IMR-90 (cell line): ENCODE data around the gene CDCP1. TPM values are rescaled to one million over a fixed set of nuclear protein-coding genes. Genes with fewer than 3 reads are reported as not detected.

ENCODE experiments used
- ATAC-seq: fragments of 200-7000 bp; cut with Tn5 transposase; 2 replicates; pipeline ENCODE4 v1.9.1; 2020; ENCODE audit warnings: low read depth, mild to moderate bottlenecking, moderate library complexity
- BruUV-seq: library from RNA; stranded (reverse); fragments of 400-500 nt; replicated peaks from 2 replicates; lab custom pipeline; 2021; lab: Mats Ljungman, UMichigan
- CTCF ChIA-PET: fragments of 300-600 bp; formaldehyde crosslinking; extraction: SDS; loops from one replicate; lab custom pipeline; 2021; ENCODE audit warnings: antibody characterized with exemption; lab: Yijun Ruan, JAX
- POLR2A ChIA-PET: fragments of 300-600 bp; sonication (Branson Sonifier 250); formaldehyde crosslinking; loops from one replicate; lab custom pipeline; 2022; ENCODE audit warnings: antibody characterized with exemption; ENCODE audit not compliant: unreplicated experiment; lab: Charles Lee
- DNase-seq: peaks from one replicate; pipeline ENCODE4 v3.0.0; 2013
- H2AFZ ChIP-seq: replicated peaks from 2 replicates; pipeline ENCODE3; 2013; ENCODE audit warnings: low read length, mild to moderate bottlenecking; ENCODE audit not compliant: poor library complexity
- H2AK5ac ChIP-seq: 2 replicates; pipeline ENCODE4 v1.6.1; 2013; ENCODE audit warnings: low read depth, low read length, inconsistent platforms
- H2AK9ac ChIP-seq: replicated peaks from 2 replicates; pipeline ENCODE3; 2013; ENCODE audit warnings: mild to moderate bottlenecking, low read depth, low read length, moderate library complexity; ENCODE audit not compliant: poor library complexity
- H2BK120ac ChIP-seq: 2 replicates; pipeline ENCODE4 v1.6.1; 2013; ENCODE audit warnings: low read depth, low read length, inconsistent platforms
- H2BK15ac ChIP-seq: 3 replicates; pipeline ENCODE4 v1.6.1; 2013; ENCODE audit warnings: low read depth, low read length, inconsistent platforms
- H2BK20ac ChIP-seq: 2 replicates; pipeline ENCODE4 v1.6.1; 2013; ENCODE audit warnings: low read depth, mild to moderate bottlenecking, inconsistent platforms, low read length, moderate library complexity
- H2BK5ac ChIP-seq: 2 replicates; pipeline ENCODE4 v1.6.1; 2013; ENCODE audit warnings: mild to moderate bottlenecking, low read depth, low read length, inconsistent platforms; ENCODE audit not compliant: poor library complexity, severe bottlenecking
- H3K14ac ChIP-seq: replicated peaks from 2 replicates; pipeline ENCODE4 v1.6.1; 2013; ENCODE audit warnings: low read depth, low read length, inconsistent platforms
- H3K18ac ChIP-seq: 2 replicates; pipeline ENCODE4 v1.6.1; 2013; ENCODE audit warnings: low read depth, low read length, control low read depth
- H3K23ac ChIP-seq: 2 replicates; pipeline ENCODE4 v1.6.1; 2013; ENCODE audit warnings: low read depth, low read length, inconsistent platforms
- H3K27ac ChIP-seq: 2 replicates; pipeline ENCODE4 v1.5.1; 2013; ENCODE audit warnings: mild to moderate bottlenecking, control low read depth, low read length; ENCODE audit not compliant: insufficient read depth
- H3K27me3 ChIP-seq: 2 replicates; pipeline ENCODE4 v1.6.1; 2013; ENCODE audit warnings: low read length; ENCODE audit not compliant: control insufficient read depth, insufficient read depth
- H3K36me3 ChIP-seq: 2 replicates; pipeline ENCODE4 v1.6.1; 2013; ENCODE audit warnings: low read length, mixed read lengths; ENCODE audit not compliant: control insufficient read depth, insufficient read depth
- H3K4ac ChIP-seq: 2 replicates; pipeline ENCODE4 v1.6.1; 2013; ENCODE audit warnings: low read depth, low read length, inconsistent platforms
- H3K4me1 ChIP-seq: 2 replicates; pipeline ENCODE4 v1.6.1; 2013; ENCODE audit warnings: low read length, mixed read lengths; ENCODE audit not compliant: control insufficient read depth, insufficient read depth
- H3K4me2 ChIP-seq: 2 replicates; pipeline ENCODE4 v1.6.1; 2013; ENCODE audit warnings: low read depth, mild to moderate bottlenecking, control low read depth, low read length, moderate library complexity
- H3K4me3 ChIP-seq: 2 replicates; pipeline ENCODE4 v1.5.1; 2013; ENCODE audit warnings: low read depth, mild to moderate bottlenecking, control low read depth, low read length, moderate library complexity; ENCODE audit not compliant: insufficient read depth
- H3K56ac ChIP-seq: 2 replicates; pipeline ENCODE4 v1.6.1; 2013; ENCODE audit warnings: low read length, inconsistent platforms; ENCODE audit not compliant: insufficient read depth; ENCODE audit errors: extremely low read depth
- H3K79me1 ChIP-seq, 2 experiments: 2 replicates each; pipeline ENCODE4 v1.6.1; 2013; ENCODE audit warnings: low read length in 2 of 2, inconsistent platforms in 1 of 2, low read depth in 1 of 2
- H3K9ac ChIP-seq: 2 replicates; pipeline ENCODE4 v1.6.1; 2013; ENCODE audit warnings: low read depth, low read length, control low read depth
- H3K9me1 ChIP-seq: 2 replicates; pipeline ENCODE4 v1.6.1; 2013; ENCODE audit warnings: low read length, inconsistent platforms; ENCODE audit not compliant: insufficient read depth
- H3K9me3 ChIP-seq: 2 replicates; pipeline ENCODE4 v1.6.1; 2013; ENCODE audit warnings: low read length; ENCODE audit not compliant: control insufficient read depth, insufficient read depth
- H4K20me1 ChIP-seq: 2 replicates; pipeline ENCODE4 v1.6.1; 2013; ENCODE audit warnings: low read length, inconsistent platforms; ENCODE audit not compliant: insufficient read depth
- H4K5ac ChIP-seq: 2 replicates; pipeline ENCODE4 v1.6.1; 2013; ENCODE audit warnings: mild to moderate bottlenecking, low read depth, low read length, control low read depth
- H4K8ac ChIP-seq, 2 experiments: 2 replicates each; pipeline ENCODE4 v1.6.1; 2013; ENCODE audit warnings: low read depth in 2 of 2, low read length in 2 of 2, control low read depth in 1 of 2, inconsistent platforms in 1 of 2
- H4K91ac ChIP-seq: 2 replicates; pipeline ENCODE4 v1.6.1; 2013; ENCODE audit warnings: low read depth, low read length, inconsistent platforms; ENCODE audit not compliant: insufficient read depth
- BHLHE40 ChIP-seq: fragments of 150-350 bp; IDR thresholded peaks from 2 replicates; pipeline ENCODE4 v1.6.1; 2016; ENCODE audit warnings: mild to moderate bottlenecking, low read depth, low read length
- CEBPB ChIP-seq: IDR thresholded peaks from 2 replicates; pipeline ENCODE4 v1.6.1; 2012; ENCODE audit warnings: low read depth, low read length, improper control_type of control experiment
- MAFK ChIP-seq: IDR thresholded peaks from 2 replicates; pipeline ENCODE4 v1.6.1; 2012; ENCODE audit warnings: low read depth, low read length, improper control_type of control experiment
- MAZ ChIP-seq: IDR thresholded peaks from 2 replicates; pipeline ENCODE4 v1.6.1; 2012; ENCODE audit warnings: low read depth, mild to moderate bottlenecking, low read length, improper control_type of control experiment, moderate library complexity, borderline replicate concordance
- MXI1 ChIP-seq: IDR thresholded peaks from 2 replicates; pipeline ENCODE4 v1.6.1; 2012; ENCODE audit warnings: low read depth, mild to moderate bottlenecking, low read length, moderate library complexity, borderline replicate concordance
- NFE2L2 ChIP-seq: fragments of 150-350 bp; IDR thresholded peaks from 2 replicates; pipeline ENCODE4 v1.6.1; 2016; ENCODE audit warnings: low read depth, mild to moderate bottlenecking, low read length
- RAD21 ChIP-seq: IDR thresholded peaks from 2 replicates; pipeline ENCODE4 v1.6.1; 2012; ENCODE audit warnings: low read length, improper control_type of control experiment
- RCOR1 ChIP-seq: IDR thresholded peaks from 2 replicates; pipeline ENCODE4 v1.6.1; 2012; ENCODE audit warnings: mild to moderate bottlenecking, low read length, improper control_type of control experiment; ENCODE audit not compliant: insufficient replicate concordance
- RFX5 ChIP-seq: IDR thresholded peaks from 2 replicates; pipeline ENCODE4 v1.8.0; 2012; ENCODE audit warnings: low read depth, mild to moderate bottlenecking, low read length, moderate library complexity
- SMC3 ChIP-seq: fragments of 150-350 bp; IDR thresholded peaks from 2 replicates; pipeline ENCODE4 v1.6.1; 2016; ENCODE audit warnings: low read depth, mild to moderate bottlenecking, antibody characterized with exemption, low read length, moderate library complexity
- WGBS, 2 experiments: methylation state at CpG; one replicate each; pipeline versions ENCODE4 v1.1.5 to v1.1.7; 2013; ENCODE audit warnings: missing lambda C conversion rate in 2 of 2; ENCODE audit not compliant: insufficient read length in 1 of 2; ENCODE audit errors: extremely low coverage in 2 of 2; 5-methylcytosine and 5-hydroxymethylcytosine counted together
- dilution Hi-C: fragments of 300-500 bp; cut with HindIII; formaldehyde crosslinking; loops from one replicate; pipeline ENCODE4 v1.14.3; 2018; ENCODE audit warnings: low sequenced_read_pairs; ENCODE audit not compliant: unreplicated experiment
- in situ Hi-C: fragments of 300-500 bp; cut with MboI; formaldehyde crosslinking; loops from 3 replicates; pipeline ENCODE4 v1.14.3; 2019; ENCODE audit warnings: low sequenced_read_pairs, inconsistent platforms, mixed read lengths
- intact Hi-C: fragments of 100-400 bp; cut with micrococcal nuclease; formaldehyde crosslinking; loops from 2 replicates; pipeline ENCODE4 v1.10.0; 2022
- polyA plus RNA-seq, 3 experiments: library from polyadenylated mRNA; depleted of rRNA; stranded (reverse); fragments of >200 nt; gene quantifications; 2 replicates each; pipeline ENCODE4 v1.2.3, GENCODE V29; 2012; ENCODE audit warnings: low replicate concordance in 1 of 3
- total RNA-seq: library from RNA; depleted of rRNA; stranded (reverse); fragments of >200 nt; gene quantifications from 2 replicates; pipeline ENCODE4 v1.2.3, GENCODE V29; 2012
- TF ChIP-seq, protein P1 (sequence below): fragments of 150-350 bp; IDR thresholded peaks from 2 replicates; pipeline ENCODE4 v1.6.1; 2016; ENCODE audit warnings: low read depth, mild to moderate bottlenecking, low read length, moderate library complexity, borderline replicate concordance
- TF ChIP-seq, protein P2 (sequence below): fragments of 150-350 bp; IDR thresholded peaks from 2 replicates; pipeline ENCODE4 v1.6.1; 2017; ENCODE audit warnings: mild to moderate bottlenecking, antibody characterized with exemption, low read length, low read depth
- TF ChIP-seq, protein P3 (sequence below): conservative IDR thresholded peaks from 2 replicates; pipeline ENCODE4 v1.5.1; 2012; ENCODE audit warnings: mild to moderate bottlenecking, low read depth, low read length, improper control_type of control experiment

Gene CDCP1
- total and polyA plus RNA-seq, 2 of the 4 experiments (the other 2 are of a cell fraction): 2.5 to 3.8 TPM

DNA sequence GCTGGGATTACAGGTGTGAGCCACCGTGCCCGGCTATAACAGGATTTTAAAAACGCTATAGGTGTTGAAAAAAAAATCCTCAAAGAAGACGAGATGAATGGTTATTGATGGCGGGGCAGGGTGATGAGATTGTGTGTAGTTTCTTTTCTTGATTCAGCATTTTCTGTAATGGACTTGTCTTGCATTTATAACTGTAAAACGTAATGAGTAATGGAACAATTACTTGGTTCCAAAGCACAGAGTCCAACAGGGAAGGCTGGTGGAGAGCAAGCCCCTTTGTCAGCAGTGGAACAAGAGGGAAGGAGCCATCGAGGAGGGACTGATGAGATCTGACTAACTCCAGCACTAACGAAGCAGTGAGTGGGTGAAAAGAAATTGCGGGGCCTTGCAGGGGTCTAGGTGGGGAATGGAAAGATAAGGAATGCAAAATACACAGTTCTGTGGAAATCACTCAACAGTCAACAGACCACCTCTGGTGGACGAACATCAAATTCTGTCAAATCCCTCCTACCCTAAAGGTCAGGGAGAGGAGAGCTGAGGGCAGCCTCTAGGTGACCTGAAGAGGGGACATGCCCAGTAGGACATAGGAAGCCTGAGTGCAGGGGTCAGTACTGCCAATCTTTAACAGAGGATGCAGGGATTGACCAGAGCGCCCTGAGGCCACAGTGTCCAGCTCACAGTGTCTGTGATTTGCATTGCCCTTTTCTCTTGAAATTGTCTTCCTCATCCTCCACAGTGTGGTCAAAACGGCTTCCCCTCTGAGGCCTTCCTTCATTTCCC lies 23.1 kb upstream of the CDCP1 start:
- Histone ChIP-seq H4K5ac (peak overlapping the region; percentile 7; the same call in 1 of the 2 replicates), H3K14ac (peak overlapping the region; percentile 46; the same call in 1 of the 2 replicates), H3K36me3 (no peaks in the 10 kb centered on the region), H3K4me3 (no peak overlapping the region), H2BK120ac (peak overlapping the region; percentile 62), H2BK20ac (peak overlapping the region; percentile 57; the same call in 1 of the 2 replicates), H3K4ac (peak overlapping the region; percentile 81), H3K9ac (no peak overlapping the region), H3K27me3 (no peaks in the 10 kb centered on the region), H4K91ac (peak overlapping the region; percentile 78), H3K4me1 (peaks cover 17% of the 10 kb centered on the region), H3K56ac (no peak overlapping the region), H2BK15ac (peak overlapping the region; percentile 77; the same call in 2 of the 3 replicates), H3K23ac (0 out of 2 replicates have a peak overlapping the region, but pooled peaks have one; percentile 31), H2AK5ac (peak overlapping the region; percentile 96), H2AK9ac (no peak overlapping the region), H3K18ac (0 out of 2 replicates have a peak overlapping the region, but pooled peaks have one; percentile 6), H3K9me1 (peaks cover 17% of the 10 kb centered on the region), H3K27ac (no peak overlapping the region), H3K4me2 (no peak overlapping the region), H4K8ac (peak overlapping the region; percentile 53 to 61; a peak in 1 of 4 replicates), H3K9me3 (no peaks in the 10 kb centered on the region), H2AFZ (peak overlapping the region; percentile 6), H3K79me1 (no peaks in the 10 kb centered on the region; a peak in 1 of 4 replicates), H4K20me1 (no peaks in the 10 kb centered on the region), H2BK5ac (peak overlapping the region; percentile 40)
- DNase-seq: no peak
- 94% methylated on average over 4 of the region's 12 CpGs; no CpG with 5 or more reads in 1 of the 2 experiments for WGBS, 2 experiments
- CTCF ChIA-PET: interaction anchor here (0.6 to 0.9 kb wide), 2 partner anchors 129 to 143 kb away, joined by 3 read pairs; no protein-coding TSS in a partner anchor
- ATAC-seq: no peak
- in situ Hi-C loops (no loop called here), intact Hi-C loops (no loop called here), dilution Hi-C loops (no loop called here)
- BruUV-seq: no TSS peak
- POLR2A ChIA-PET: interaction anchor here (0.6 kb wide), 1 partner anchor 40 kb away, joined by 5 read pairs; no protein-coding TSS in a partner anchor
- no peak for TF ChIP-seq MAZ
- TF ChIP-seq CEBPB: no peak
- TF ChIP-seq, protein P1, sequence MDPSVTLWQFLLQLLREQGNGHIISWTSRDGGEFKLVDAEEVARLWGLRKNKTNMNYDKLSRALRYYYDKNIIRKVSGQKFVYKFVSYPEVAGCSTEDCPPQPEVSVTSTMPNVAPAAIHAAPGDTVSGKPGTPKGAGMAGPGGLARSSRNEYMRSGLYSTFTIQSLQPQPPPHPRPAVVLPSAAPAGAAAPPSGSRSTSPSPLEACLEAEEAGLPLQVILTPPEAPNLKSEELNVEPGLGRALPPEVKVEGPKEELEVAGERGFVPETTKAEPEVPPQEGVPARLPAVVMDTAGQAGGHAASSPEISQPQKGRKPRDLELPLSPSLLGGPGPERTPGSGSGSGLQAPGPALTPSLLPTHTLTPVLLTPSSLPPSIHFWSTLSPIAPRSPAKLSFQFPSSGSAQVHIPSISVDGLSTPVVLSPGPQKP: no peak
- no peak for TF ChIP-seq RAD21
- TF ChIP-seq SMC3: no peak
- TF ChIP-seq RFX5: no peak
- TF ChIP-seq, protein P2, sequence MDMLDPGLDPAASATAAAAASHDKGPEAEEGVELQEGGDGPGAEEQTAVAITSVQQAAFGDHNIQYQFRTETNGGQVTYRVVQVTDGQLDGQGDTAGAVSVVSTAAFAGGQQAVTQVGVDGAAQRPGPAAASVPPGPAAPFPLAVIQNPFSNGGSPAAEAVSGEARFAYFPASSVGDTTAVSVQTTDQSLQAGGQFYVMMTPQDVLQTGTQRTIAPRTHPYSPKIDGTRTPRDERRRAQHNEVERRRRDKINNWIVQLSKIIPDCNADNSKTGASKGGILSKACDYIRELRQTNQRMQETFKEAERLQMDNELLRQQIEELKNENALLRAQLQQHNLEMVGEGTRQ: no peak
- no peak for TF ChIP-seq RCOR1
- TF ChIP-seq, protein P3, sequence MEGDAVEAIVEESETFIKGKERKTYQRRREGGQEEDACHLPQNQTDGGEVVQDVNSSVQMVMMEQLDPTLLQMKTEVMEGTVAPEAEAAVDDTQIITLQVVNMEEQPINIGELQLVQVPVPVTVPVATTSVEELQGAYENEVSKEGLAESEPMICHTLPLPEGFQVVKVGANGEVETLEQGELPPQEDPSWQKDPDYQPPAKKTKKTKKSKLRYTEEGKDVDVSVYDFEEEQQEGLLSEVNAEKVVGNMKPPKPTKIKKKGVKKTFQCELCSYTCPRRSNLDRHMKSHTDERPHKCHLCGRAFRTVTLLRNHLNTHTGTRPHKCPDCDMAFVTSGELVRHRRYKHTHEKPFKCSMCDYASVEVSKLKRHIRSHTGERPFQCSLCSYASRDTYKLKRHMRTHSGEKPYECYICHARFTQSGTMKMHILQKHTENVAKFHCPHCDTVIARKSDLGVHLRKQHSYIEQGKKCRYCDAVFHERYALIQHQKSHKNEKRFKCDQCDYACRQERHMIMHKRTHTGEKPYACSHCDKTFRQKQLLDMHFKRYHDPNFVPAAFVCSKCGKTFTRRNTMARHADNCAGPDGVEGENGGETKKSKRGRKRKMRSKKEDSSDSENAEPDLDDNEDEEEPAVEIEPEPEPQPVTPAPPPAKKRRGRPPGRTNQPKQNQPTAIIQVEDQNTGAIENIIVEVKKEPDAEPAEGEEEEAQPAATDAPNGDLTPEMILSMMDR: no peak
- TF ChIP-seq MXI1: no peak
- TF ChIP-seq BHLHE40: no peak
- no peak for TF ChIP-seq NFE2L2
- no peak for TF ChIP-seq MAFK
